NOMO-1 (cell line): Measurements from ENCODE around the gene KRTAP1-1.
"Not testable (repeated sequence)": the region's sequence is repeated elsewhere in the genome, so short reads cannot be mapped to it uniquely, and the experiment has no call there.

Experiments
- DNase-seq, 2 experiments: peaks; one replicate each; lab custom pipeline; 2025; ENCODE audit not compliant: unreplicated experiment in 2 of 2; lab: John Stamatoyannopoulos, UW

KRTAP1-1 gene, protein sequence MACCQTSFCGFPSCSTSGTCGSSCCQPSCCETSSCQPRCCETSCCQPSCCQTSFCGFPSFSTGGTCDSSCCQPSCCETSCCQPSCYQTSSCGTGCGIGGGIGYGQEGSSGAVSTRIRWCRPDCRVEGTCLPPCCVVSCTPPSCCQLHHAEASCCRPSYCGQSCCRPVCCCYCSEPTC

GRCh38 chr17:41040783-41041571, at the start of gene KRTAP1-1:
KRTAP1-1 (minus strand) TSS chr17:41041450; CDS start chr17:41041397, 53 bp downstream.
- DNase-seq, result not testable (repeated sequence)

- peak in 1 of 2 experiments; percentile 44 for DNase-seq
These were observed 47.6 kb upstream of the KRTAP1-1 start for GRCh38 chr17:41088760-41089352.

DNA sequence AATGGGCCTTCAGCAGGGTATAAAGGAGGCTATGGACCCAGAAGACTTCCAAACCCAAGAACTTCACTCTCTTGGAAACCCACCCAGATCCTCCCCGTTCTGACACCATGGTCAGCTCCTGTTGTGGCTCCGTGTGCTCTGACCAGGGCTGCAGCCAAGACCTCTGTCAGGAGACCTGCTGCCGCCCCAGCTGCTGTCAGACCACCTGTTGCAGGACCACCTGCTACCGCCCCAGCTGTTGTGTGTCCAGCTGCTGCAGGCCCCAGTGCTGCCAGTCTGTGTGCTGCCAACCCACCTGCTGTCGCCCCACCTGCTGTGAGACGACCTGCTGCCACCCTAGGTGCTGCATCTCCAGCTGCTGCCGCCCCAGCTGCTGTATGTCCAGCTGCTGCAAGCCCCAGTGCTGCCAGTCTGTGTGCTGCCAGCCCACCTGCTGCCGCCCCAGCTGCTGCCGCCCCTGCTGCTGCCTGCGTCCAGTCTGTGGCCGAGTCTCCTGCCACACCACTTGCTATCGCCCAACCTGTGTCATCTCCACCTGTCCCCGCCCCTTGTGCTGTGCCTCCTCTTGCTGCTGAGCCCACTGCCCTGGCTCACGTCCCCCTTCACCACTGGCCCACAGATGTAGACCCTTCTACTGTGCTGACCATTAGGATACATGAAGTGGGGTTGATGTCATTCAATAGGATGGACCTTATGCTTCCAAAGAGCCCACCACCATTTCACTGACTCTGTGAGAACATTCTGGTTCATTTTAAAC, 43.0 kb upstream of the KRTAP1-1 start, which contains the start of gene KRTAP4-7:
Gene KRTAP4-7, plus strand, starts transcription at position 51 of the 757 bp plus-strand sequence. Its CDS starts 57 bp downstream, at position 108.
- not testable (repeated sequence) for DNase-seq

- DNase-seq, result not testable (repeated sequence)
These were observed 42.2 kb upstream of the KRTAP1-1 start for GRCh38 chr17:41083427-41083826.

GRCh38 chr17:41082626-41083025, 41.4 kb upstream of the KRTAP1-1 start:
- no peak for DNase-seq

GRCh38 chr17:41076788-41077187, 35.5 kb upstream of the KRTAP1-1 start:
- no peak for DNase-seq

- DNase-seq, result no peak
These were observed 32.4 kb upstream of the KRTAP1-1 start for GRCh38 chr17:41073676-41074075.

- DNase-seq, result no peak
These were observed 30.5 kb upstream of the KRTAP1-1 start for GRCh38 chr17:41071606-41072360.

DNA sequence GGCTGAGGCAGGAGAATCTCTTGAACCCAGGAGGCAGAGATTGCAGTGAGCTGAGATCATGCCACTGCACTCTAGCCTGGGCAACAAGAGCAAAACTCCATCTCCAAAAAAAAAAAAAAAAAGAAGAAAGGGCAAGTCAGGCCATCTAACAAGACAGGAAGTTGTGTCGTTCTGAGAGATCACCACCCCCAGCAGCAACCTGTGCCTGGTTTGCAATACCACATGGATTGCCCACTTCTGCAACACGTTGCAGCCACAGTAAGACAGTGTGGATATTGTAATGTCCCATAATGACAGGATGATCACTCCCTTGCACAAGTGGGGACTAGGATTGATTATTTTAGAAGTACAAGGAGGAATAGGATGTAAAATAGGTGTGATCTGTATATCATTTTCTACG, 27.8 kb upstream of the KRTAP1-1 start:
- DNase-seq, result peak in 1 of 2 experiments; percentile 56

GRCh38 chr17:41067281-41067680, 26.0 kb upstream of the KRTAP1-1 start:
- DNase-seq, result no peak

- DNase-seq, result peak in 1 of 2 experiments; percentile 46
These were observed 24.8 kb upstream of the KRTAP1-1 start, which contains the start of gene KRTAP2-4 for GRCh38 chr17:41065829-41066624. KRTAP2-4 (minus strand) TSS chr17:41065879; CDS start chr17:41065845, 34 bp downstream.

DNA sequence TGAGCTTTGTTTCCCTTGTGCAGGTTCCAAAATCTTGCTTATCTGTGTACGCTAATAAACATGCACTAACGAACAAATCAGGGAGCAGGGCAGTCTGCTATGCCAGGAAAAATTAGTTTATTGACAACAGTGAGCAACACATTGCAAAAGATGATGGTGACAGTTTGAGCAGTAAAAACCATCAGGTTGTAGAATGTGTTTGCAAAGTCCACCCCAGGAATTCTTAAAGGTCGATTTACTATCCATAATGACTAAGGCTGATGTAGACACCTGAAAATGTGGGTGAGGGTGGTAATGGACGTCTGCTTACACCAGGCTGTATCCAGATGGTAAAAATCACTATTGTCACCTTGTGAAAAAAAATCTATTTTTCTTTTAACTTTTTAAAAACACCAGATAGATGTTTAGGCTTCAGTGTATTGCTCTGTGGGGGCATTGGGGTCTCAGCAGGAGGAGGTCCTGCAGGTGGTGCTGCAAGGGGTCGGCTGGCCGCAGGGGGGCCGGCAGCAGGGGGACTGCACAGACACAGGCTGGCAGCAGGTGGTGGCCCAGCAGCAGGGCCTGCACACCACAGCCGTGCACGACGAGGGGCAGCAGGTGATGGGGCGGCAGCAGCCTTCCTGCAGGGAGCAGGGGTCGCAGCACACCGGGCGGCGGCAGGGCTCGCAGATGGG, 23.9 kb upstream of the KRTAP1-1 start:
- DNase-seq, result not testable (repeated sequence)

- DNase-seq, result no peak
These were observed 23.1 kb upstream of the KRTAP1-1 start for GRCh38 chr17:41064301-41064700.

DNA sequence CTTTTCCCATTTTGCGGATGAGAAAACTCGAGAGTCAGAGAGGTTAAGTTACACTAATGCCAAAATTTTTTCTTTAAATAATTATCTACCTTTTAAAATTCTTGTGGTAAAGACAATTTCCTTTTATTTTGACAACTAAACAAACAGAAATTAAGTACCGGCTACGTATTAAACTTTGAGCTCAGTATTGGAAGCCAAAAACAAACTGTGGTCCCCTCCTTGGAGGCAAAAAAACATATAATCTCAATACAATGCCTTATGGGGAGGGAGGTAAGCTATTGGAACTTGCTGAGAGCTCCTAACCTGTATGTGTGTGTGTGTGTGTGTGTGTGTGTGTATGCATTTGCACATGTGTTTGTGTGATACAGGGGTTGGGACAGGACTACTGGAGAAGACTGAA, 22.2 kb upstream of the KRTAP1-1 start:
- no peak for DNase-seq

DNA sequence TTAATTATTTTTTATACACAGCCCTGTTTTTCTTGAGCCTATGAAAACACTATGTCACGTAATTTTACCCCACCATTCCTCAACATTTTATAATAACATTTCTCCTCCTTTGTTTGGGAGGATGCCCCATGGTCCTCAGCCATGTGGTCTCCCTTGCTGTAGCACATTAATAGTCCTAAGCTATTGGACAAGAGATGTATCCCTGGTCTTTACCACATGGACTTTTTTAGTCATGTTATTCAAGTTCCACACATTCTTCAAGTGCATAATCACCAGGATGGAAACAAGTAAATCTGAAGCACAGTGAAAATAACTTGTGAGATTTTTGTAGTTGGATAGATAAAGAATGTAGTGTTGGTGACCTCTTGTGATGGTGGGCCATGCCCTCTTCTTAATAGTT, 20.7 kb upstream of the KRTAP1-1 start:
- DNase-seq, result no peak

- DNase-seq, result no peak
These were observed 18.9 kb upstream of the KRTAP1-1 start, which contains the start of gene KRTAP2-3 for GRCh38 chr17:41060052-41060604. KRTAP2-3 (minus strand) TSS chr17:41060114; CDS start chr17:41060050, 64 bp downstream.

- DNase-seq, result not testable (repeated sequence)
These were observed 18.2 kb upstream of the KRTAP1-1 start for GRCh38 chr17:41059276-41060051.
